Endothelial cell of umbilical vein (primary cell): Measurements from ENCODE around the gene CCDC74B. TPM values are rescaled to one million over a fixed set of nuclear protein-coding genes. Genes with fewer than 3 reads are reported as not detected.
"Not testable (repeated sequence)": the region's sequence is repeated elsewhere in the genome, so short reads cannot be mapped to it uniquely, and the experiment has no call there.

Experiments used
- BruUV-seq: library from RNA; stranded (reverse); fragments of 400-500 nt; replicated peaks from 2 replicates; lab custom pipeline; 2021; lab: Mats Ljungman, UMichigan
- CTCF ChIA-PET: fragments of 300-600, 350-600 bp; sonication (Branson Sonifier 250); formaldehyde crosslinking; loops from one replicate; lab custom pipeline; 2021; ENCODE audit warnings: antibody characterized with exemption, inconsistent platforms; lab: Charles Lee
- POLR2A ChIA-PET: fragments of 300-600, 350-600 bp; sonication (Branson Sonifier 250); formaldehyde crosslinking; loops from one replicate; lab custom pipeline; 2021; ENCODE audit warnings: antibody characterized with exemption, inconsistent platforms; lab: Charles Lee
- DNase-seq: peaks from one replicate; pipeline ENCODE4 v3.0.0-alpha.2; 2011; ENCODE audit warnings: low read depth, low spot score
- FAIRE-seq: peaks from 2 replicates; lab custom pipeline; 2011; peaks lifted over from hg19 to GRCh38; lab: Jason Lieb, UNC
- H2AFZ ChIP-seq: 2 replicates; pipeline ENCODE4 v1.6.0; 2012; ENCODE audit warnings: low read depth, low read length, control low read depth, inconsistent platforms
- H3K27ac ChIP-seq: 2 replicates; pipeline ENCODE4 v1.5.1; 2011; ENCODE audit warnings: low read depth, mild to moderate bottlenecking, control low read depth, low read length, moderate library complexity; ENCODE audit not compliant: insufficient read depth
- H3K27me3 ChIP-seq, 2 experiments: 2 replicates each; pipeline versions ENCODE4 v1.6.0 to v1.6.1; 2011; ENCODE audit warnings: low read length in 2 of 2, mixed read lengths in 1 of 2; ENCODE audit not compliant: control insufficient read depth in 2 of 2, insufficient read depth in 2 of 2
- H3K36me3 ChIP-seq, 2 experiments: 2 replicates in 1 of 2; 3 replicates in 1 of 2; pipeline ENCODE4 v1.5.1; 2011; ENCODE audit warnings: low read length in 2 of 2, mild to moderate bottlenecking in 1 of 2, moderate library complexity in 1 of 2; ENCODE audit not compliant: control insufficient read depth in 2 of 2, insufficient read depth in 2 of 2; ENCODE audit errors: extremely low read depth in 1 of 2
- H3K4me1 ChIP-seq: 3 replicates; pipeline ENCODE4 v1.5.1; 2011; ENCODE audit warnings: mild to moderate bottlenecking, low read length; ENCODE audit not compliant: control insufficient read depth, insufficient read depth; ENCODE audit errors: extremely low read depth
- H3K4me2 ChIP-seq: 2 replicates; pipeline ENCODE4 v1.6.1; 2011; ENCODE audit warnings: low read length, control low read depth, mixed read lengths; ENCODE audit not compliant: insufficient read depth
- H3K4me3 ChIP-seq, 3 experiments: fragments of 200-600 bp in 1 of 3; sonication (generic), shearing (Covaris generic) in 1 of 3; replicated peaks in 1 of 3; 2 replicates each; pipeline ENCODE4 v1.5.1; 2011 to 2016; ENCODE audit warnings: control low read depth in 3 of 3, low read length in 3 of 3, mild to moderate bottlenecking in 2 of 3, inconsistent platforms in 1 of 3, low read depth in 1 of 3, moderate library complexity in 1 of 3; ENCODE audit not compliant: insufficient read depth in 1 of 3
- H3K79me2 ChIP-seq: 2 replicates; pipeline ENCODE4 v1.6.0; 2012; ENCODE audit warnings: low read length, inconsistent platforms; ENCODE audit not compliant: control insufficient read depth, insufficient read depth
- H3K9ac ChIP-seq: replicated peaks from 2 replicates; pipeline ENCODE3; 2011; ENCODE audit warnings: low read length, control low read depth; ENCODE audit not compliant: insufficient read depth; ENCODE audit errors: extremely low read depth
- H3K9me1 ChIP-seq: replicated peaks from 3 replicates; pipeline ENCODE4 v1.6.0; 2011; ENCODE audit warnings: mild to moderate bottlenecking, low read length; ENCODE audit not compliant: control insufficient read depth, insufficient read depth; ENCODE audit errors: extremely low read depth
- H3K9me3 ChIP-seq: replicated peaks from 2 replicates; pipeline ENCODE4 v1.5.1; 2012; ENCODE audit warnings: low read length, inconsistent platforms; ENCODE audit not compliant: control insufficient read depth, insufficient read depth
- H4K20me1 ChIP-seq: replicated peaks from 2 replicates; pipeline ENCODE3; 2011; ENCODE audit warnings: mild to moderate bottlenecking, low read length; ENCODE audit not compliant: control insufficient read depth, insufficient read depth; ENCODE audit errors: extremely low read depth
- dilution Hi-C: fragments of 300-500 bp; cut with MboI; formaldehyde crosslinking; loops from one replicate; pipeline ENCODE4 v1.15.0; 2019; ENCODE audit warnings: low sequenced_read_pairs; ENCODE audit not compliant: extremely low pct_ligation_motif_present
- intact Hi-C: fragments of 100-400 bp; cut with micrococcal nuclease; formaldehyde crosslinking; loops from one replicate; pipeline ENCODE4 v1.10.0; 2022
- polyA plus RNA-seq, 4 experiments: library from polyadenylated mRNA; depleted of rRNA in 3 of 4; stranded (reverse) in 3 of 4; unstranded in 1 of 4; fragments of >200 nt; gene quantifications; 2 replicates each; pipeline versions ENCODE4 v1.2.1 to v1.2.3, GENCODE V29; 2011 to 2012; ENCODE audit warnings: missing spikeins in 1 of 4
- total RNA-seq: library from RNA; stranded (reverse); gene quantifications from 2 replicates; pipeline ENCODE4 v1.2.3, GENCODE V29; 2021

The CCDC74B gene
- total and polyA plus RNA-seq, 2 donors (not counting 3 experiments of a cell fraction or from before 2014, with no cell fraction given), result 4.6 to 4.8 TPM

- CTCF ChIA-PET, H3K4me3 ChIP-seq, H3K9me3 ChIP-seq, H3K27me3 ChIP-seq, FAIRE-seq, intact Hi-C loops, H4K20me1 ChIP-seq, POLR2A ChIA-PET, H3K9me1 ChIP-seq, H3K4me1 ChIP-seq, BruUV-seq, H3K4me2 ChIP-seq, H2AFZ ChIP-seq, DNase-seq, H3K79me2 ChIP-seq, dilution Hi-C loops, H3K9ac ChIP-seq, H3K27ac ChIP-seq: not testable (repeated sequence)
- peaks cover 0 to 18% of the 10 kb centered on the region in 2 experiments for H3K36me3 ChIP-seq
These were observed 7.4 kb upstream of the CCDC74B start for GRCh38 chr2:130152136-130152815.

- H3K4me1 ChIP-seq, intact Hi-C loops, H3K9me3 ChIP-seq, H3K4me3 ChIP-seq, H4K20me1 ChIP-seq, DNase-seq, H3K9me1 ChIP-seq, BruUV-seq, H2AFZ ChIP-seq, H3K27ac ChIP-seq, H3K4me2 ChIP-seq, POLR2A ChIA-PET, H3K79me2 ChIP-seq, CTCF ChIA-PET, H3K27me3 ChIP-seq, dilution Hi-C loops, H3K9ac ChIP-seq: not testable (repeated sequence)
- H3K36me3 ChIP-seq, result peaks cover 0 to 18% of the 10 kb centered on the region in 2 experiments
- FAIRE-seq, result peak; percentile 68
These were observed 6.2 kb upstream of the CCDC74B start for GRCh38 chr2:130151145-130151512.
